Testis (tissue), 3 donors: ENCODE results near the gene CD8B. TPM values are rescaled to one million over a fixed set of nuclear protein-coding genes. Genes with fewer than 3 reads are reported as not detected.

Source experiments
- DNase-seq: peaks from one replicate; pipeline ENCODE4 v3.0.0-alpha.2; 2019
- H3K27ac ChIP-seq, 2 donors: fragments of 200-600 bp; sonication (generic); one replicate each; pipeline ENCODE4 v1.5.1; 2019
- H3K27me3 ChIP-seq: fragments of 200-600 bp; sonication (generic); one replicate; pipeline ENCODE4 v1.5.1; 2019
- H3K36me3 ChIP-seq: fragments of 200-600 bp; sonication (generic); one replicate; pipeline ENCODE4 v1.5.1; 2017; ENCODE audit warnings: low read depth; ENCODE audit errors: missing control alignments
- H3K4me1 ChIP-seq: fragments of 200-600 bp; sonication (generic); one replicate; pipeline ENCODE4 v1.5.1; 2019
- H3K4me3 ChIP-seq, 2 donors: fragments of 200-600 bp; sonication (generic); one replicate each; pipeline ENCODE4 v1.5.1; 2017 to 2019
- H3K9me3 ChIP-seq: fragments of 200-600 bp; sonication (generic); one replicate; pipeline ENCODE4 v1.5.1; 2017
- CTCF ChIP-seq, 3 experiments: fragments of 450-650 bp in 2 of 3; fragments of 200-600 bp in 1 of 3; sonication (generic) in 1 of 3; IDR thresholded peaks; one replicate each; pipeline ENCODE4 v1.5.1; 2016 to 2019; ENCODE audit warnings: antibody characterized with exemption in 3 of 3, mild to moderate bottlenecking in 2 of 3, moderate library complexity in 1 of 3
- POLR2A ChIP-seq: fragments of 450-650 bp; IDR thresholded peaks from one replicate; pipeline ENCODE4 v1.6.1; 2017; ENCODE audit warnings: antibody characterized with exemption, mild to moderate bottlenecking, moderate library complexity
- WGBS, 2 donors: methylation state at CpG; one replicate each; pipeline ENCODE4 v1.1.5; 2018; 5-methylcytosine and 5-hydroxymethylcytosine counted together
- intact Hi-C: fragments of 100-400 bp; cut with DNase I; formaldehyde crosslinking; loops from one replicate; pipeline ENCODE4 v1.15.1; 2023; ENCODE audit warnings: low total_unique reads
- polyA plus RNA-seq: library from polyadenylated mRNA; stranded (reverse); fragments of 350-450 nt; fragmentation: Illumina TruSeq; extraction: RNeasy Lipid Tissue Mini Kit (QIAGEN cat#74804); gene quantifications from one replicate; pipeline ENCODE4 v1.2.3, GENCODE V29; 2014; ENCODE audit warnings: low read depth, low replicate concordance; ENCODE audit not compliant: insufficient read depth
- total RNA-seq, 2 donors: library from RNA; depleted of rRNA; stranded (reverse); fragments of >200 nt; gene quantifications; one replicate each; pipeline ENCODE4 v1.2.3, GENCODE V29; 2016

The CD8B gene
- total and polyA plus RNA-seq, 3 donors from 2014 or later: 0.43 to 2.2 TPM; not detected in 1

GRCh38 chr2:86769838-86770237, 91.8 kb downstream of the CD8B start:
- Histone ChIP-seq H3K27ac (no peak overlapping the region), H3K36me3 (no peaks in the 10 kb centered on the region), H3K9me3 (no peaks in the 10 kb centered on the region), H3K4me1 (no peaks in the 10 kb centered on the region), H3K27me3 (no peaks in the 10 kb centered on the region), H3K4me3 (no peak overlapping the region)
- TF ChIP-seq POLR2A (no peak), CTCF (IDR thresholded peaks at IDR 0.05) (no peak)
- no peak for DNase-seq
- 88% methylated on average over 4 of the region's 4 CpGs for WGBS, 2 donors
- intact Hi-C loops: no loop called here

- H3K4me3 ChIP-seq: no peak overlapping the region
- H3K4me1 ChIP-seq: no peaks in the 10 kb centered on the region
- H3K9me3 ChIP-seq: no peaks in the 10 kb centered on the region
- WGBS, 2 donors: 90 to 94% methylated on average over 5 of the region's 5 CpGs
- intact Hi-C loops: no loop called here
- TF ChIP-seq POLR2A (no peak), CTCF (IDR thresholded peaks at IDR 0.05) (no peak)
- H3K27me3 ChIP-seq: no peaks in the 10 kb centered on the region
- no peak overlapping the region for H3K27ac ChIP-seq
- no peaks in the 10 kb centered on the region for H3K36me3 ChIP-seq
- no peak for DNase-seq
These were observed 93.3 kb downstream of the CD8B start for GRCh38 chr2:86768189-86768949.

Other genes starting within 250 kb of the CD8B start
- gene RNF103, start 238.0 kb downstream of the CD8B start, total RNA-seq: 10 to 100 TPM; 48.2 to 59.7 TPM
- 53.7 TPM for gene RNF103, start 238.0 kb downstream of the CD8B start, polyA plus RNA-seq
- 10 to 100 TPM; 31.3 to 31.7 TPM for gene RMND5A, start 141.6 kb downstream of the CD8B start, total RNA-seq
- 28.4 TPM for gene RMND5A, start 141.6 kb downstream of the CD8B start, polyA plus RNA-seq
- gene CD8A, start 71.0 kb downstream of the CD8B start, total RNA-seq: 1 to 10 TPM in 1 of 2 donors, under 1 TPM in 1; 0.31 to 1.7 TPM
- gene CD8A, start 71.0 kb downstream of the CD8B start, polyA plus RNA-seq: 2.9 TPM
- 10 to 100 TPM; 48.9 to 74.8 TPM for gene RGPD1, start 80.2 kb upstream of the CD8B start, total RNA-seq
- gene RGPD1, start 80.2 kb upstream of the CD8B start, polyA plus RNA-seq: 22.3 TPM
- gene PLGLB1, start 160.0 kb upstream of the CD8B start, total RNA-seq: 10 to 100 TPM in 1 of 2 donors, under 1 TPM in 1; 0.37 to 11.2 TPM
- gene PLGLB1, start 160.0 kb upstream of the CD8B start, polyA plus RNA-seq: 1.1 TPM